GM12878 (cell line): ENCODE measurements around the gene MYO10. TPM values are rescaled to one million over a fixed set of nuclear protein-coding genes. Genes with fewer than 3 reads are reported as not detected.

Experiments
- ATAC-seq: fragments of 200-7000 bp; cut with Tn5 transposase; 3 replicates; pipeline ENCODE4 v1.9.1; 2020; ENCODE audit warnings: mild to moderate bottlenecking, moderate library complexity
- BruUV-seq: library from RNA; stranded (reverse); fragments of 400-500 nt; replicated peaks from 2 replicates; lab custom pipeline; 2021; lab: Mats Ljungman, UMichigan
- CTCF ChIA-PET: fragments of 300-600 bp; sonication (Branson Sonifier 250); formaldehyde crosslinking; extraction: SDS; loops from one replicate; lab custom pipeline; 2021; ENCODE audit warnings: inconsistent platforms; lab: Yijun Ruan, JAX
- POLR2A ChIA-PET: fragments of 350-600 bp; formaldehyde crosslinking; extraction: SDS; loops from one replicate; lab custom pipeline; 2021; ENCODE audit warnings: inconsistent platforms; lab: Charles Lee
- RAD21 ChIA-PET: fragments of 300-600 bp; sonication (Branson Sonifier 250); formaldehyde crosslinking; loops from one replicate; lab custom pipeline; 2023; ENCODE audit warnings: antibody characterized with exemption; ENCODE audit not compliant: unreplicated experiment; lab: Charles Lee
- SMC1A ChIA-PET: fragments of 300-600 bp; sonication (Branson Sonifier 250); formaldehyde crosslinking; loops from one replicate; lab custom pipeline; 2023; ENCODE audit not compliant: unreplicated experiment, uncharacterized antibody; lab: Charles Lee
- DNase-seq: peaks from one replicate; pipeline ENCODE4 v3.0.0-alpha.2; 2011; ENCODE audit warnings: low read depth, low spot score
- FAIRE-seq: peaks from 3 replicates; lab custom pipeline; 2011; peaks lifted over from hg19 to GRCh38; lab: Jason Lieb, UNC
- H2AFZ ChIP-seq: 2 replicates; pipeline ENCODE4 v1.6.0; 2011; ENCODE audit warnings: low read depth, low read length, control low read depth; ENCODE audit not compliant: control insufficient read depth
- H3K27ac ChIP-seq: 2 replicates; pipeline ENCODE4 v1.5.1; 2011; ENCODE audit warnings: control low read depth; ENCODE audit not compliant: control insufficient read depth, insufficient read depth
- H3K27me3 ChIP-seq, 2 experiments: replicated peaks in 1 of 2; 2 replicates each; pipeline versions ENCODE4 v1.6.0 to v1.6.1; 2011; ENCODE audit warnings: low read length in 1 of 2; ENCODE audit not compliant: control insufficient read depth in 2 of 2, insufficient read depth in 2 of 2
- H3K36me3 ChIP-seq, 2 experiments: 2 replicates each; pipeline ENCODE4 v1.5.1; 2011; ENCODE audit warnings: low read length in 1 of 2; ENCODE audit not compliant: control insufficient read depth in 2 of 2, insufficient read depth in 2 of 2
- H3K4me1 ChIP-seq: 2 replicates; pipeline ENCODE4 v1.6.1; 2011; ENCODE audit warnings: mild to moderate bottlenecking, low read length, moderate library complexity, mixed read lengths; ENCODE audit not compliant: control insufficient read depth, insufficient read depth
- H3K4me2 ChIP-seq: 2 replicates; pipeline ENCODE4 v1.6.0; 2011; ENCODE audit warnings: control low read depth; ENCODE audit not compliant: control insufficient read depth, insufficient read depth
- H3K4me3 ChIP-seq: fragments of 200-600 bp; sonication (generic); 2 replicates; pipeline ENCODE4 v1.5.1; 2016
- H3K79me2 ChIP-seq: 2 replicates; pipeline ENCODE4 v1.6.0; 2011; ENCODE audit warnings: low read length; ENCODE audit not compliant: control insufficient read depth, insufficient read depth
- H3K9ac ChIP-seq: 2 replicates; pipeline ENCODE4 v1.8.0; 2011; ENCODE audit warnings: low read length, control low read depth, mixed read lengths; ENCODE audit not compliant: control insufficient read depth, insufficient read depth
- H3K9me3 ChIP-seq: replicated peaks from 3 replicates; pipeline ENCODE4 v1.5.1; 2011; ENCODE audit warnings: mild to moderate bottlenecking, low read length; ENCODE audit not compliant: control insufficient read depth, insufficient read depth
- H4K20me1 ChIP-seq: 2 replicates; pipeline ENCODE4 v1.6.0; 2011; ENCODE audit not compliant: control insufficient read depth, insufficient read depth
- CTCF ChIP-seq, 3 experiments: IDR thresholded peaks in 2 of 3; conservative IDR thresholded peaks in 1 of 3; 2 replicates each; pipeline ENCODE4 v1.5.1; 2011; ENCODE audit warnings: low read depth in 3 of 3, low read length in 3 of 3, mild to moderate bottlenecking in 3 of 3, control low read depth in 2 of 3, moderate library complexity in 2 of 3, inconsistent platforms in 1 of 3, mixed read lengths in 1 of 3; ENCODE audit not compliant: control insufficient read depth in 2 of 3, insufficient read depth in 1 of 3; ENCODE audit errors: extremely low read depth in 1 of 3
- RAD51 ChIP-seq: fragments of 450-650 bp; IDR thresholded peaks from 2 replicates; pipeline ENCODE4 v1.6.1; 2016; ENCODE audit warnings: moderate library complexity, mild to moderate bottlenecking, inconsistent platforms
- WGBS: methylation state at CpG from one replicate; pipeline ENCODE4 v1.1.6; 2016; ENCODE audit warnings: low lambda C conversion rate; ENCODE audit not compliant: insufficient replicate concordance, insufficient coverage; ENCODE audit errors: missing lambda C conversion rate; 5-methylcytosine and 5-hydroxymethylcytosine counted together
- in situ Hi-C: fragments of 300-500 bp; cut with MboI; formaldehyde crosslinking; loops from 9 replicates; pipeline ENCODE4 v1.14.3; 2018; ENCODE audit warnings: mixed read lengths
- intact Hi-C: fragments of 100-400 bp; cut with micrococcal nuclease; formaldehyde crosslinking; loops from one replicate; pipeline ENCODE4 v1.14.2; 2022; ENCODE audit not compliant: unreplicated experiment
- polyA plus RNA-seq, 11 experiments: library from polyadenylated mRNA; depleted of rRNA in 4 of 11; unstranded in 6 of 11; stranded (reverse) in 5 of 11; fragments of >200 nt; fragmentation: Nextera tagmentation in 4 of 11; fragmentation: Illumina TruSeq in 1 of 11; extraction: Ambion mirVana in 4 of 11; extraction: Trizol in 1 of 11; gene quantifications; 1 replicate in 1 of 11; 2 replicates in 10 of 11; pipeline versions ENCODE4 v1.2.1 to v1.2.3, GENCODE V29; 2011 to 2016; ENCODE audit warnings: inconsistent platforms in 2 of 11, missing spikeins in 2 of 11, low read depth in 1 of 11
- total RNA-seq, 4 experiments: library from RNA; depleted of rRNA in 3 of 4; stranded (reverse); fragments of >200 nt in 3 of 4; fragmentation: Illumina TruSeq in 1 of 4; extraction: Trizol in 1 of 4; gene quantifications; 2 replicates each; pipeline versions ENCODE4 v1.2.1 to v1.2.3, GENCODE V29; 2013 to 2021
- TF ChIP-seq, protein P1 (sequence below): IDR thresholded peaks from 2 replicates; pipeline ENCODE4 v1.6.1; 2012; ENCODE audit warnings: improper control_type of control experiment, low read depth, low read length; ENCODE audit not compliant: insufficient replicate concordance
- TF ChIP-seq, protein P2 (sequence below): fragments of 450-650 bp; IDR thresholded peaks from 2 replicates; pipeline ENCODE4 v1.6.1; 2017; ENCODE audit warnings: mild to moderate bottlenecking, moderate library complexity

The MYO10 gene
- total and polyA plus RNA-seq, 10 of the 15 experiments (the other 5 are each of a cell fraction or from before 2014, with no cell fraction given) = 0.02 to 0.77 (median 0.17) TPM

- Histone ChIP-seq H3K27me3 (peaks cover 0 to 29% of the 10 kb centered on the region in 2 experiments; a peak in 1 of 4 replicates), H3K9ac (no peak overlapping the region), H3K36me3 (no peaks in the 10 kb centered on the region), H3K4me1 (no peaks in the 10 kb centered on the region), H3K9me3 (no peaks in the 10 kb centered on the region; the same call in 2 of the 3 replicates), H3K4me2 (no peak overlapping the region), H4K20me1 (no peaks in the 10 kb centered on the region), H3K27ac (no peak overlapping the region), H3K4me3 (no peak overlapping the region), H3K79me2 (no peaks in the 10 kb centered on the region), H2AFZ (no peak overlapping the region)
- ChIA-PET CTCF (interaction anchor here (1.3 kb wide), 1 partner anchor 257 kb away, joined by 9 read pairs; no protein-coding TSS in a partner anchor), POLR2A (no interaction called here), RAD21 (no interaction called here), SMC1A (interaction anchor here (1.6 kb wide), 1 partner anchor 199 kb away, joined by 4 read pairs; no protein-coding TSS in a partner anchor)
- TF ChIP-seq, protein P1, sequence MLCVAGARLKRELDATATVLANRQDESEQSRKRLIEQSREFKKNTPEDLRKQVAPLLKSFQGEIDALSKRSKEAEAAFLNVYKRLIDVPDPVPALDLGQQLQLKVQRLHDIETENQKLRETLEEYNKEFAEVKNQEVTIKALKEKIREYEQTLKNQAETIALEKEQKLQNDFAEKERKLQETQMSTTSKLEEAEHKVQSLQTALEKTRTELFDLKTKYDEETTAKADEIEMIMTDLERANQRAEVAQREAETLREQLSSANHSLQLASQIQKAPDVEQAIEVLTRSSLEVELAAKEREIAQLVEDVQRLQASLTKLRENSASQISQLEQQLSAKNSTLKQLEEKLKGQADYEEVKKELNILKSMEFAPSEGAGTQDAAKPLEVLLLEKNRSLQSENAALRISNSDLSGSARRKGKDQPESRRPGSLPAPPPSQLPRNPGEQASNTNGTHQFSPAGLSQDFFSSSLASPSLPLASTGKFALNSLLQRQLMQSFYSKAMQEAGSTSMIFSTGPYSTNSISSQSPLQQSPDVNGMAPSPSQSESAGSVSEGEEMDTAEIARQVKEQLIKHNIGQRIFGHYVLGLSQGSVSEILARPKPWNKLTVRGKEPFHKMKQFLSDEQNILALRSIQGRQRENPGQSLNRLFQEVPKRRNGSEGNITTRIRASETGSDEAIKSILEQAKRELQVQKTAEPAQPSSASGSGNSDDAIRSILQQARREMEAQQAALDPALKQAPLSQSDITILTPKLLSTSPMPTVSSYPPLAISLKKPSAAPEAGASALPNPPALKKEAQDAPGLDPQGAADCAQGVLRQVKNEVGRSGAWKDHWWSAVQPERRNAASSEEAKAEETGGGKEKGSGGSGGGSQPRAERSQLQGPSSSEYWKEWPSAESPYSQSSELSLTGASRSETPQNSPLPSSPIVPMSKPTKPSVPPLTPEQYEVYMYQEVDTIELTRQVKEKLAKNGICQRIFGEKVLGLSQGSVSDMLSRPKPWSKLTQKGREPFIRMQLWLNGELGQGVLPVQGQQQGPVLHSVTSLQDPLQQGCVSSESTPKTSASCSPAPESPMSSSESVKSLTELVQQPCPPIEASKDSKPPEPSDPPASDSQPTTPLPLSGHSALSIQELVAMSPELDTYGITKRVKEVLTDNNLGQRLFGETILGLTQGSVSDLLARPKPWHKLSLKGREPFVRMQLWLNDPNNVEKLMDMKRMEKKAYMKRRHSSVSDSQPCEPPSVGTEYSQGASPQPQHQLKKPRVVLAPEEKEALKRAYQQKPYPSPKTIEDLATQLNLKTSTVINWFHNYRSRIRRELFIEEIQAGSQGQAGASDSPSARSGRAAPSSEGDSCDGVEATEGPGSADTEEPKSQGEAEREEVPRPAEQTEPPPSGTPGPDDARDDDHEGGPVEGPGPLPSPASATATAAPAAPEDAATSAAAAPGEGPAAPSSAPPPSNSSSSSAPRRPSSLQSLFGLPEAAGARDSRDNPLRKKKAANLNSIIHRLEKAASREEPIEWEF = no peak
- no peak for TF ChIP-seq RAD51
- no peak for TF ChIP-seq CTCF (IDR thresholded peaks at IDR 0.05 in 2 of 3, conservative IDR thresholded peaks at IDR 0.05 in 1 of 3; ENCODE audit: control insufficient read depth in 2 of 3, extremely low read depth in 1 of 3, insufficient read depth in 1 of 3, low read depth in 3 of 3, low read length in 3 of 3)
- TF ChIP-seq, protein P2, sequence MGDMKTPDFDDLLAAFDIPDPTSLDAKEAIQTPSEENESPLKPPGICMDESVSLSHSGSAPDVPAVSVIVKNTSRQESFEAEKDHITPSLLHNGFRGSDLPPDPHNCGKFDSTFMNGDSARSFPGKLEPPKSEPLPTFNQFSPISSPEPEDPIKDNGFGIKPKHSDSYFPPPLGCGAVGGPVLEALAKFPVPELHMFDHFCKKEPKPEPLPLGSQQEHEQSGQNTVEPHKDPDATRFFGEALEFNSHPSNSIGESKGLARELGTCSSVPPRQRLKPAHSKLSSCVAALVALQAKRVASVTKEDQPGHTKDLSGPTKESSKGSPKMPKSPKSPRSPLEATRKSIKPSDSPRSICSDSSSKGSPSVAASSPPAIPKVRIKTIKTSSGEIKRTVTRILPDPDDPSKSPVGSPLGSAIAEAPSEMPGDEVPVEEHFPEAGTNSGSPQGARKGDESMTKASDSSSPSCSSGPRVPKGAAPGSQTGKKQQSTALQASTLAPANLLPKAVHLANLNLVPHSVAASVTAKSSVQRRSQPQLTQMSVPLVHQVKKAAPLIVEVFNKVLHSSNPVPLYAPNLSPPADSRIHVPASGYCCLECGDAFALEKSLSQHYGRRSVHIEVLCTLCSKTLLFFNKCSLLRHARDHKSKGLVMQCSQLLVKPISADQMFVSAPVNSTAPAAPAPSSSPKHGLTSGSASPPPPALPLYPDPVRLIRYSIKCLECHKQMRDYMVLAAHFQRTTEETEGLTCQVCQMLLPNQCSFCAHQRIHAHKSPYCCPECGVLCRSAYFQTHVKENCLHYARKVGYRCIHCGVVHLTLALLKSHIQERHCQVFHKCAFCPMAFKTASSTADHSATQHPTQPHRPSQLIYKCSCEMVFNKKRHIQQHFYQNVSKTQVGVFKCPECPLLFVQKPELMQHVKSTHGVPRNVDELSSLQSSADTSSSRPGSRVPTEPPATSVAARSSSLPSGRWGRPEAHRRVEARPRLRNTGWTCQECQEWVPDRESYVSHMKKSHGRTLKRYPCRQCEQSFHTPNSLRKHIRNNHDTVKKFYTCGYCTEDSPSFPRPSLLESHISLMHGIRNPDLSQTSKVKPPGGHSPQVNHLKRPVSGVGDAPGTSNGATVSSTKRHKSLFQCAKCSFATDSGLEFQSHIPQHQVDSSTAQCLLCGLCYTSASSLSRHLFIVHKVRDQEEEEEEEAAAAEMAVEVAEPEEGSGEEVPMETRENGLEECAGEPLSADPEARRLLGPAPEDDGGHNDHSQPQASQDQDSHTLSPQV = no peak
- FAIRE-seq (no peak), ATAC-seq (no peak), DNase-seq (no peak)
- in situ Hi-C loops (loop anchor here (10.0 kb wide), 1 partner anchor 251 kb away; no protein-coding TSS in a partner anchor), intact Hi-C loops (loop anchor here (5.0 kb wide), 1 partner anchor 141 kb away; no protein-coding TSS in a partner anchor)
- 0% methylated on average over 2 of the region's 2 CpGs for WGBS
- BruUV-seq = no TSS peak
These were observed 2.8 kb downstream of the MYO10 start for GRCh38 chr5:16933337-16933736.
